Activated T-cell treated with anti-CD3 and anti-CD28 coated beads, Interleukin-2, amount 50 U/mL, for 4 hours (primary cell): ENCODE measurements around the gene TSPAN12. TPM values are rescaled to one million over a fixed set of nuclear protein-coding genes. Genes with fewer than 3 reads are reported as not detected.
"Not testable (repeated sequence)": the region's sequence is repeated elsewhere in the genome, so short reads cannot be mapped to it uniquely, and the experiment has no call there.

Experiments
- ATAC-seq, 2 donors: fragments of 200-7000 bp; cut with Tn5 transposase; one replicate each; pipeline ENCODE4 v1.10.0; 2021
- DNase-seq: peaks from one replicate; pipeline ENCODE4 v3.0.0-alpha.2; 2020
- H3K27me3 Mint-ChIP-seq: one replicate; pipeline ENCODE4 v1.8.0; 2021; ENCODE audit warnings: low read depth, mixed read lengths
- H3K36me3 Mint-ChIP-seq: one replicate; pipeline ENCODE4 v1.8.0; 2022; ENCODE audit warnings: mixed read lengths; ENCODE audit not compliant: insufficient read depth
- H3K4me1 Mint-ChIP-seq: one replicate; pipeline ENCODE4 v1.8.0; 2021; ENCODE audit warnings: low read depth, mixed read lengths
- H3K4me3 Mint-ChIP-seq: one replicate; pipeline ENCODE4 v1.8.0; 2021; ENCODE audit warnings: mild to moderate bottlenecking, moderate library complexity, mixed read lengths
- H3K9me3 Mint-ChIP-seq: one replicate; pipeline ENCODE4 v1.8.0; 2021; ENCODE audit warnings: mixed read lengths
- total RNA-seq, 3 donors: library from RNA; stranded (reverse); gene quantifications; one replicate each; pipeline ENCODE4 v1.2.1, GENCODE V29; 2021

The TSPAN12 gene
- total RNA-seq, result under 1 TPM in 2 of 3 donors, not detected in 1; 0.14 to 0.20 TPM

GRCh38 chr7:120857588-120858573 is at the start of gene TSPAN12:
TSPAN12 (minus strand) TSS chr7:120858144; CDS start chr7:120856763, 1,381 bp downstream.
- DNase-seq (peak; percentile 15), ATAC-seq (peak; percentile 94 to 96)
- peaks cover 72% of the 10 kb centered on the region for H3K27me3 Mint-ChIP-seq
- no peaks in the 10 kb centered on the region for H3K36me3 Mint-ChIP-seq
- peaks cover 11% of the 10 kb centered on the region for H3K4me1 Mint-ChIP-seq
- peak within 1 kb of the TSS; percentile 80 for H3K4me3 Mint-ChIP-seq
- no peaks in the 10 kb centered on the region for H3K9me3 Mint-ChIP-seq

- Mint-ChIP-seq H3K27me3 (peaks cover 29% of the 10 kb centered on the region), H3K4me1 (no peaks in the 10 kb centered on the region), H3K36me3 (peaks cover 5% of the 10 kb centered on the region), H3K4me3 (no peak overlapping the region), H3K9me3 (peaks cover 9% of the 10 kb centered on the region)
- DNase-seq, result no peak
- ATAC-seq, result no peak
Observed at GRCh38 chr7:120898715-120899499, 41.0 kb upstream of the TSPAN12 start.

DNA sequence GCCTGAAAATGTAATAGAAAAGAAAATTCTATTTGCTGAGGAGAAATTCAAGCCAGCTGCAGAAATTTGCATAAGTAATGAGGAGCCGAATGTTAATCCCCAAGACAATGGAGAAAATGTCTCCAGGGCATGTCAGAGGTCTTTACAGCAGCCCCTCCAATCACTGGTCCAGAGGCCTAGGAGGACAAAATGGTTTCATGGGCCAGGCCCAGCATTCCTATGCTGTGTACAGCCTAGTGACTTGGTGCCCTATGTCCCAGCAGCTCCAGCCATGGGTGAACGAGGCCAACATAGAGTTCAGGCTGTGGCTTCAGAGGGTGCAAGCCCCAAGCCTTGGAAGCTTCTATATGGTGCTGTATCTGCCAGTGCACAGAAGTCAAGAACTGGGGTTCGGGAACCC is 37.3 kb upstream of the TSPAN12 start:
- DNase-seq, ATAC-seq, H3K4me1 Mint-ChIP-seq, H3K4me3 Mint-ChIP-seq, H3K36me3 Mint-ChIP-seq: not testable (repeated sequence)
- Mint-ChIP-seq H3K9me3 (peaks cover 23% of the 10 kb centered on the region), H3K27me3 (peaks cover 18% of the 10 kb centered on the region)

- H3K4me3 Mint-ChIP-seq, DNase-seq, H3K36me3 Mint-ChIP-seq, ATAC-seq, H3K4me1 Mint-ChIP-seq, H3K9me3 Mint-ChIP-seq: not testable (repeated sequence)
- peaks cover 11% of the 10 kb centered on the region for H3K27me3 Mint-ChIP-seq
Observed at GRCh38 chr7:120885602-120886001, 27.7 kb upstream of the TSPAN12 start.

GRCh38 chr7:120877701-120878100 is 19.8 kb upstream of the TSPAN12 start:
- no peaks in the 10 kb centered on the region for H3K36me3 Mint-ChIP-seq
- ATAC-seq, result no peak
- H3K4me1 Mint-ChIP-seq, result no peaks in the 10 kb centered on the region
- H3K9me3 Mint-ChIP-seq, result no peaks in the 10 kb centered on the region
- peaks cover 4% of the 10 kb centered on the region for H3K27me3 Mint-ChIP-seq
- no peak for DNase-seq
- H3K4me3 Mint-ChIP-seq, result no peak overlapping the region

DNA sequence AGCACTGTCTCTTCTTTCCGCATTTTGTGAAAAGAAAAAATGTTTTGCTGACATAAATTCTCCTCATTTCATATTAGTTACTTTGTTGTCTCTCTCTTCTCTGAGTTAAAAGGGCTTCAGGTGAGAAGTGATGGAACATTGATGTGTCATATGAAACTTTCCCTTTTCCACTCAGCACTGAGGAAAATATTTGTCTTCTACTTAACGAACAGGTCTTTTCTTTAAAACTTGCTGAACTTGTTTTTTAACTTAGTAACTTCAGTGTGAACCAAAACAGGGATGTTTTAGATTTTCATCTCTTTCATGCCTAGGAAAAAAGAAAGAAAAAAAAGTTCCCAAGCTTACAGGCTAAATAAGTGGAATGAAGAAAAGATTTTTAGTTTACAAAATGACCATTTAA is 19.0 kb upstream of the TSPAN12 start:
- Mint-ChIP-seq H3K27me3 (peaks cover 8% of the 10 kb centered on the region), H3K4me3 (no peak overlapping the region), H3K36me3 (no peaks in the 10 kb centered on the region), H3K4me1 (no peaks in the 10 kb centered on the region), H3K9me3 (no peaks in the 10 kb centered on the region)
- no peak for DNase-seq
- no peak for ATAC-seq

DNA sequence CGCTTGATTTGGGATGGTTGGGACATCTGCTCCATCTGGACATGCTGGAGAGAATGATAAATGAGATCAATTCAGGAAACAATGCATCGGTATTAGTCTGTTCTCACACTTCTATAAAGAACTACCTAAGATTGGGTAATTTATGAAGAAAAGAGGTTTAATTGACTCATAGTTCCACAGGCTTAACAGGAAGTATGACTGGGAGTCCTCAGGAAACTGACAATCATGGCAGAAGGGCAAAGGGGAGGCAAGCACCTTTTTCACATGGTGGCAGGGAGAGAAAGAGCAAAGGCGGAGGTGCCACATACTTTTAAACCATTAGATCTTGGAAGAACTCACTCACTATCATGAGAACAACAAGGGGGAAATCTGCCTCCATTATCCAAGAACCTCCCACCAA is 16.8 kb upstream of the TSPAN12 start:
- peaks cover 8% of the 10 kb centered on the region for H3K27me3 Mint-ChIP-seq
- DNase-seq (no peak), ATAC-seq (no peak)
- H3K9me3 Mint-ChIP-seq, result no peaks in the 10 kb centered on the region
- no peaks in the 10 kb centered on the region for H3K36me3 Mint-ChIP-seq
- no peak overlapping the region for H3K4me3 Mint-ChIP-seq
- no peaks in the 10 kb centered on the region for H3K4me1 Mint-ChIP-seq

DNA sequence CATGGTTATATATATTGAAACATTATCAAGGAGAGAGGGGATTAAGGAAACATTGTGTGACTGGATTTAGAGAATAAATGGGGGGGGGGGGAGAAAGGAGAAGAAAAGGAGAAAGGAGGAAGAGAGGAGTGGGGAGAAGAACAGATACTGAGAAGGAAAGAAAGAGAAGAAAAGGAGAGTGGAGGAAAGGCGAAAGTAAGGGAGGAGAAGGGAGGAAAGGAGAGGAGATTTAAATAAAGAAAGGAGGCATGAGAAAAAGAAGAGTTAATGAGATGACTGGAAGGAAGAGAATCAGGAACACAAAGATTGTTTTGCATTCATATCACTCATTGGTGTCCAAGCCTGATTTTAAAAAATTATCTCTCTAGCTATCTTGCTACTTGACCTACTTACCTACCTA is 16.1 kb upstream of the TSPAN12 start:
- Mint-ChIP-seq H3K9me3 (no peaks in the 10 kb centered on the region), H3K27me3 (peaks cover 8% of the 10 kb centered on the region), H3K36me3 (no peaks in the 10 kb centered on the region), H3K4me1 (no peaks in the 10 kb centered on the region), H3K4me3 (no peak overlapping the region)
- no peak for DNase-seq
- ATAC-seq, result no peak

- H3K36me3 Mint-ChIP-seq, result no peaks in the 10 kb centered on the region
- H3K27me3 Mint-ChIP-seq, result peaks cover 9% of the 10 kb centered on the region
- ATAC-seq, result no peak
- no peak overlapping the region for H3K4me3 Mint-ChIP-seq
- H3K9me3 Mint-ChIP-seq, result no peaks in the 10 kb centered on the region
- no peak for DNase-seq
- no peaks in the 10 kb centered on the region for H3K4me1 Mint-ChIP-seq
Observed at GRCh38 chr7:120873401-120873800, 15.5 kb upstream of the TSPAN12 start.

- DNase-seq (no peak), ATAC-seq (no peak)
- Mint-ChIP-seq H3K4me3 (no peak overlapping the region), H3K27me3 (peaks cover 18% of the 10 kb centered on the region), H3K36me3 (no peaks in the 10 kb centered on the region), H3K4me1 (no peaks in the 10 kb centered on the region), H3K9me3 (no peaks in the 10 kb centered on the region)
Observed at GRCh38 chr7:120869700-120870099, 11.8 kb upstream of the TSPAN12 start.

- no peaks in the 10 kb centered on the region for H3K36me3 Mint-ChIP-seq
- peaks cover 23% of the 10 kb centered on the region for H3K27me3 Mint-ChIP-seq
- ATAC-seq (no peak), DNase-seq (no peak)
- no peaks in the 10 kb centered on the region for H3K9me3 Mint-ChIP-seq
- H3K4me3 Mint-ChIP-seq, result no peak overlapping the region
- H3K4me1 Mint-ChIP-seq, result no peaks in the 10 kb centered on the region
Observed at GRCh38 chr7:120867932-120868331, 10.0 kb upstream of the TSPAN12 start.

DNA sequence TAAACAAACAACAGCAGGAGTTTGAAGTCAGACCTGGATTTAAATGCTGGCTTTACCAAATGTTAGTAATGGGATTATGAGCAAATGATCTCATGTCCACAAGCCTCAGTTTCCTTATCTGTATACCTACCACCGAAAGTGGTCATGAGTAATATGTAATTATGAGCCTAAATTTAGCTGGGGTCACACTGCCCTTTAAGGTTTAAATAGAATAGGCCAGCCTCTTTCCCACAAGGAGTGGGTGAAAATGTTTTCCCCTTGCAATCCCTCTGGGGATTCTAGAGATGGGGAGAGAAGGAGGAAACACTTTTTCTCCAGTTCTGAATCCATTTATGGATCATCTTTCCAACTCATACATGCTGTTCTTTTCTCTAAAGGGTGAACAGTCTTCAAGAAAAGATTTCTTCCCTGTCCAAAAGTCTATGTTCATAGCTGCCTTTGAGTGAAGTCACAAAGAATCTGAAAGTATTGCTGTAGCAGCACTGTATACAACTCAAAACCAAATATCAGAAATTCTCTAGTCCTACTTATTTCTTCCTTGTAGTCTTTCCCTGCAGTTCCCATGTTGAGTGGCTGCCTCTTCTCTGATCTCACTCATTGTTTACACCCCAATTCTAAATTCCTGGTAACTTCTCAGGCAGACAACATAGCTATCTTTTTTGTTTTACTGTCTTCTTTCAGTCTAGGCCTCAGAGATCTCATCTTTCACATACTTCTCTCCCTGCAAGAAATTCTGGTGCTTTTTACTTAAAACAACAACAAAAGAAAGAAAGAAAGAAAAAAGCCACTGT is 7.4 kb upstream of the TSPAN12 start:
- Mint-ChIP-seq H3K36me3 (no peaks in the 10 kb centered on the region), H3K4me1 (no peaks in the 10 kb centered on the region), H3K9me3 (no peaks in the 10 kb centered on the region), H3K27me3 (peaks cover 36% of the 10 kb centered on the region), H3K4me3 (no peak overlapping the region)
- DNase-seq (no peak), ATAC-seq (no peak)

GRCh38 chr7:120864141-120864900 is 6.4 kb upstream of the TSPAN12 start:
- DNase-seq, result no peak
- Mint-ChIP-seq H3K9me3 (no peaks in the 10 kb centered on the region), H3K27me3 (peaks cover 46% of the 10 kb centered on the region), H3K4me3 (no peak overlapping the region), H3K36me3 (no peaks in the 10 kb centered on the region), H3K4me1 (no peaks in the 10 kb centered on the region)
- ATAC-seq, result no peak
